ENCODE measurements around the gene USP33.

USP33 gene

DNA sequence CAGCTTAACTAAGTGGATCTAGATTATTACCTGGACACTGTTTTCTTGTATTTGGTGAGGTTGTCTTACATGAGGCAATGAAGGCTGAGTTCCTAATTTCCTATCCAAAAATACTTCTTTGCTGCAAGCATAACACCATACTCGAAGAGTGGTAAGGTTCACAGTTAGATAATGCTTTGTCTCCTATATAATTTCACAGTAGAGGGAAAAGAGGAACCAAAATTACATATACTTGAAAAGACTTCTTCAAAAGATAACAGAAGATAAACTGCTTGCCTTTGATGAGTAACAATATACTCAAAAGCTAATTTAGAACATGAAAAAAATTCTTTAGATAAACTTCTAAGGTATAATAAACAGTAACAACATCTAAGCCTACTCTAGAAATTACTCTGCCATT, 20.4 kb downstream of the USP33 start:
- no peaks in the 10 kb centered on the region for H3K9me2 ChIP-seq (ENCODE audit: low read depth, low read length)
- no peak overlapping the region for H2AFZ ChIP-seq (ENCODE audit: low read length)
- H3F3A ChIP-seq (ENCODE audit: insufficient read depth, low read length) = no peaks in the 10 kb centered on the region
- no peak for TF ChIP-seq EZH2 (IDR thresholded peaks at IDR 0.05; ENCODE audit: borderline replicate concordance, low read length)
- TF ChIP-seq, protein P1, sequence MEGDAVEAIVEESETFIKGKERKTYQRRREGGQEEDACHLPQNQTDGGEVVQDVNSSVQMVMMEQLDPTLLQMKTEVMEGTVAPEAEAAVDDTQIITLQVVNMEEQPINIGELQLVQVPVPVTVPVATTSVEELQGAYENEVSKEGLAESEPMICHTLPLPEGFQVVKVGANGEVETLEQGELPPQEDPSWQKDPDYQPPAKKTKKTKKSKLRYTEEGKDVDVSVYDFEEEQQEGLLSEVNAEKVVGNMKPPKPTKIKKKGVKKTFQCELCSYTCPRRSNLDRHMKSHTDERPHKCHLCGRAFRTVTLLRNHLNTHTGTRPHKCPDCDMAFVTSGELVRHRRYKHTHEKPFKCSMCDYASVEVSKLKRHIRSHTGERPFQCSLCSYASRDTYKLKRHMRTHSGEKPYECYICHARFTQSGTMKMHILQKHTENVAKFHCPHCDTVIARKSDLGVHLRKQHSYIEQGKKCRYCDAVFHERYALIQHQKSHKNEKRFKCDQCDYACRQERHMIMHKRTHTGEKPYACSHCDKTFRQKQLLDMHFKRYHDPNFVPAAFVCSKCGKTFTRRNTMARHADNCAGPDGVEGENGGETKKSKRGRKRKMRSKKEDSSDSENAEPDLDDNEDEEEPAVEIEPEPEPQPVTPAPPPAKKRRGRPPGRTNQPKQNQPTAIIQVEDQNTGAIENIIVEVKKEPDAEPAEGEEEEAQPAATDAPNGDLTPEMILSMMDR (IDR thresholded peaks at IDR 0.05; ENCODE audit: low read length) = no peak
- no peaks in the 10 kb centered on the region for H3K27me3 ChIP-seq (ENCODE audit: insufficient read depth, low read length)
- no peak overlapping the region for H3K4me3 ChIP-seq (ENCODE audit: low read depth, low read length, poor library complexity, severe bottlenecking)
- no peak overlapping the region for H3K9ac ChIP-seq (ENCODE audit: low read length)
- no peaks in the 10 kb centered on the region for H3K9me3 ChIP-seq (ENCODE audit: low read length)
- H4K20me1 ChIP-seq (ENCODE audit: insufficient read depth, low read length) = no peaks in the 10 kb centered on the region
- peaks cover 15% of the 10 kb centered on the region for H3K79me2 ChIP-seq (ENCODE audit: insufficient read depth, low read length)
- H3K27ac ChIP-seq (ENCODE audit: low read depth, low read length, poor library complexity, severe bottlenecking) = no peak overlapping the region
- peaks cover 22% of the 10 kb centered on the region; the same call in 1 of the 2 replicates for H3K36me3 ChIP-seq (ENCODE audit: insufficient read depth, low read length)
- no peaks in the 10 kb centered on the region for H3K4me1 ChIP-seq (ENCODE audit: insufficient read depth, low read length, severe bottlenecking)
- no peak overlapping the region for H3K4me2 ChIP-seq (ENCODE audit: low read length)

DNA sequence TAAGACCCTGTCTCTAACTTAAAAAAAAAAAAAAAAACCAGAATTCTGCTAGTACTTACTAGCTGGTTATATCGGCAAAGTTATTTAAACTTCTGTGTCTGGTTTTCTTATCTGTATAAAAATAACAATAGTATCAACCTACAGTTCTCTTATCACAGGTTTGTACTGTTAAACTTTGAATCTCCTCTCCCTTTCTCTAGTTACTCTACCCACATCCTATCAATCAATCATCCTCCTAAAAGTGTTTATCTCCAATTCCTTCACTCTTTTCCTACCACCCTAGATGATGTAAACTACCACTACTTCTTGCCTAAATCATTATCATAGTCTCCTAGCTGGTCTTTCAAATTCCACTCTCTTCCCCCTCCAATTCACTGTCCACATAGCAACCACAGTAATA, 27.6 kb downstream of the USP33 start:
- Histone ChIP-seq H3K79me2 (ENCODE audit: insufficient read depth, low read length) (no peaks in the 10 kb centered on the region), H3F3A (ENCODE audit: insufficient read depth, low read length) (no peaks in the 10 kb centered on the region; the same call in 1 of the 2 replicates), H3K4me3 (ENCODE audit: low read depth, low read length, poor library complexity, severe bottlenecking) (no peak overlapping the region), H3K4me1 (ENCODE audit: insufficient read depth, low read length, severe bottlenecking) (no peaks in the 10 kb centered on the region), H3K9ac (ENCODE audit: low read length) (no peak overlapping the region), H3K9me2 (ENCODE audit: low read depth, low read length) (no peaks in the 10 kb centered on the region), H3K27ac (ENCODE audit: low read depth, low read length, poor library complexity, severe bottlenecking) (no peak overlapping the region), H3K36me3 (ENCODE audit: insufficient read depth, low read length) (peaks cover 24% of the 10 kb centered on the region; the same call in 1 of the 2 replicates), H3K27me3 (ENCODE audit: insufficient read depth, low read length) (no peaks in the 10 kb centered on the region), H2AFZ (ENCODE audit: low read length) (no peak overlapping the region), H4K20me1 (ENCODE audit: insufficient read depth, low read length) (no peaks in the 10 kb centered on the region), H3K4me2 (ENCODE audit: low read length) (no peak overlapping the region), H3K9me3 (ENCODE audit: low read length) (no peaks in the 10 kb centered on the region)
- no peak for TF ChIP-seq EZH2 (IDR thresholded peaks at IDR 0.05; ENCODE audit: borderline replicate concordance, low read length)
- TF ChIP-seq, protein P1 (IDR thresholded peaks at IDR 0.05; ENCODE audit: low read length) = no peak

DNA sequence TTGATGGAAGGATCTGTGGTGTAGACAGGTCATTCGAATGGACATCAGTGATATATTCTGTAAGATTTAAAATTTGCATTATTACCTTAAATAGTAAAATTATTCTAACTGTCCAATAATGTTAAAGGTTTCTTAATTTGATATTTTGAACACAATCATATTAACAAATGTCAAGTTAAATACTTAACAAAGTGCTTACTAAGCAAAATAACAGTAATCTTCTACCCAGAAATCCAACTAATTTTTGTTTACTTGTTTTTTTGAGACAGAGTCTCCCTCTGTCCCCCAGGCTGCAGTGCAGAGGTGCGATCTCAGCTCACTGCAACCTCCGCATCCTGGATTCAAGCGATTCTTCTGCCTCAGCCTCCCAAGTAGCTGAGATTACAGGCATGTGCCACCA, 33.9 kb downstream of the USP33 start:
- no peaks in the 10 kb centered on the region for H3K27me3 ChIP-seq (ENCODE audit: insufficient read depth, low read length)
- H3K36me3 ChIP-seq (ENCODE audit: insufficient read depth, low read length) = peaks cover 80% of the 10 kb centered on the region
- H3K9me2 ChIP-seq (ENCODE audit: low read depth, low read length) = no peaks in the 10 kb centered on the region
- H3K4me1 ChIP-seq (ENCODE audit: insufficient read depth, low read length, severe bottlenecking) = no peaks in the 10 kb centered on the region
- H3K4me2 ChIP-seq (ENCODE audit: low read length) = no peak overlapping the region
- no peaks in the 10 kb centered on the region for H4K20me1 ChIP-seq (ENCODE audit: insufficient read depth, low read length)
- no peak overlapping the region for H3K9ac ChIP-seq (ENCODE audit: low read length)
- no peaks in the 10 kb centered on the region; the same call in 1 of the 2 replicates for H3F3A ChIP-seq (ENCODE audit: insufficient read depth, low read length)
- no peak overlapping the region for H2AFZ ChIP-seq (ENCODE audit: low read length)
- TF ChIP-seq EZH2 (IDR thresholded peaks at IDR 0.05; ENCODE audit: borderline replicate concordance, low read length) = no peak
- TF ChIP-seq, protein P1 (IDR thresholded peaks at IDR 0.05; ENCODE audit: low read length) = no peak
- H3K79me2 ChIP-seq (ENCODE audit: insufficient read depth, low read length) = no peaks in the 10 kb centered on the region
- no peak overlapping the region for H3K27ac ChIP-seq (ENCODE audit: low read depth, low read length, poor library complexity, severe bottlenecking)
- no peak overlapping the region for H3K4me3 ChIP-seq (ENCODE audit: low read depth, low read length, poor library complexity, severe bottlenecking)
- no peaks in the 10 kb centered on the region for H3K9me3 ChIP-seq (ENCODE audit: low read length)

All from OCI-LY1 (cell line).